ENCODE measurements around the gene PRKAA1. TPM values are rescaled to one million over a fixed set of nuclear protein-coding genes. Genes with fewer than 3 reads are reported as not detected.
"Not testable (repeated sequence)": the region's sequence is repeated elsewhere in the genome, so short reads cannot be mapped to it uniquely, and the experiment has no call there.

Gene PRKAA1
- total and polyA plus RNA-seq, 2 of the 13 experiments (the other 11 are each of a cell fraction or from before 2014, with no cell fraction given): 36.6 to 58.0 TPM

DNA sequence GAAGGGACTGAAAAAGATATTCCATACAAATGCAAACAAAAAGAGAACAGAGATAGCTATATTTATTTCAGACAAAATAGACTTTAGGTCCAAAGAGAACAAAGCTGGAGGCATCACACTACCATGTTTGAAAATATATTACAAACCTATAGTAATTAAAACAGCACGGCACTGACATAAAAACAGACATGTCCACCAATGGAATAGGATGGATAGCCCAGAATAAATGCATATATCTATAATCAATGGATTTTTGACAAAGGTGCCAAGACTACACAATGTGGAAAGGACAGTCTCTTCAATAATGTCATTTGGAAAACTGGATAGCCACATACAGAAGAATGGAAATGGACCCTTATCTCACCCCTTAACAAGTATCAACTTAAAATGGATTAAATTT lies 10.2 kb downstream of the PRKAA1 start (continued):
- TF ChIP-seq, protein P1, sequence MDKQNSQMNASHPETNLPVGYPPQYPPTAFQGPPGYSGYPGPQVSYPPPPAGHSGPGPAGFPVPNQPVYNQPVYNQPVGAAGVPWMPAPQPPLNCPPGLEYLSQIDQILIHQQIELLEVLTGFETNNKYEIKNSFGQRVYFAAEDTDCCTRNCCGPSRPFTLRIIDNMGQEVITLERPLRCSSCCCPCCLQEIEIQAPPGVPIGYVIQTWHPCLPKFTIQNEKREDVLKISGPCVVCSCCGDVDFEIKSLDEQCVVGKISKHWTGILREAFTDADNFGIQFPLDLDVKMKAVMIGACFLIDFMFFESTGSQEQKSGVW (CRISPR knock-in tag; IDR thresholded peaks at IDR 0.05; ENCODE audit: borderline replicate concordance): no peak

DNA sequence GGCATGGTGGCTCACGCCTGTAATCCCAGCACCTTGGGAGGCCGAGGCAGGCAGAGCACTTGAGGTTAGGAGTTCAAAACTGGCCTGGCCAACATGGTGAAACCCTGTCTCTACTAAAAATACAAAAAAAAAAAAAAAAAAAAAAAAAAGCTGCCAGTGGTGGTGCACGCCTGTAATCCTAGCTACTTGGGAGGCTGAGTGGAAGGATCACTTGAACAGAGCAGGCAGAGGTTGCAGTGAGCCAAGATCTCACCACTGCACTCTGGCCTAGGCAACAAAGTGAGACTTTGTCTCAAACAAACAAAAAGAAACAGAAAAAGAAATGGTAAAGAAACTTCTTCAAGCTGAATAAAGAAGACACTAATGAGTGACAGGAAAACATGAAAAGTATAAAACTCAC lies 11.5 kb downstream of the PRKAA1 start:
- H3K27me3 ChIP-seq (ENCODE audit: control insufficient read depth in 1 of 2, insufficient read depth in 2 of 2, low read length in 2 of 2); H3K27ac ChIP-seq (ENCODE audit: extremely low read length, insufficient read depth, low read length); H4K20me1 ChIP-seq (ENCODE audit: insufficient read depth, low read length); BruUV-seq (replicated peaks); H3K36me3 ChIP-seq (replicated peaks in 1 of 2; ENCODE audit: control insufficient read depth in 1 of 2, insufficient read depth in 2 of 2, low read length in 2 of 2); ATAC-seq; H3K9ac ChIP-seq (ENCODE audit: insufficient read depth, low read depth, low read length); in situ Hi-C loops (cut with HindIII; ENCODE audit: extremely low pct_ligation_motif_present, low pct_unique_long_range_greater_than_20kb); FAIRE-seq; H3K9me3 ChIP-seq (ENCODE audit: low read length); CTCF ChIA-PET (ENCODE audit: low intra/inter-chr PET ratio, low total read pairs); H2AFZ ChIP-seq (ENCODE audit: low read length); H3K4me3 ChIP-seq (replicated peaks in 1 of 3; ENCODE audit: insufficient read depth in 1 of 3, low read depth in 2 of 3, low read length in 3 of 3); DNase-seq (ENCODE audit: low spot score); H3K4me2 ChIP-seq (ENCODE audit: low read depth, low read length): not testable (repeated sequence)
- intact Hi-C loops (cut with micrococcal nuclease; ENCODE audit: unreplicated experiment): loop anchor here (10.0 kb wide), 1 partner anchor 1712 kb away; the partner anchor contains the start of gene RICTOR
- Histone ChIP-seq H3K79me2 (ENCODE audit: insufficient read depth, low read length) (peaks cover 96% of the 10 kb centered on the region), H3K4me1 (ENCODE audit: insufficient read depth, low read length) (peaks cover 94% of the 10 kb centered on the region)
- POLR2A ChIA-PET: interaction anchor here (2.2 kb wide), 1 partner anchor 11 kb away, joined by 8 read pairs; the partner anchor contains the start of gene PRKAA1
- WGBS (ENCODE audit: low lambda C conversion rate): 99% methylated on average over 3 of the region's 3 CpGs
- TF ChIP-seq ZNF460 (CRISPR knock-in tag; IDR thresholded peaks at IDR 0.05; ENCODE audit: borderline replicate concordance): peak; percentile 88

DNA sequence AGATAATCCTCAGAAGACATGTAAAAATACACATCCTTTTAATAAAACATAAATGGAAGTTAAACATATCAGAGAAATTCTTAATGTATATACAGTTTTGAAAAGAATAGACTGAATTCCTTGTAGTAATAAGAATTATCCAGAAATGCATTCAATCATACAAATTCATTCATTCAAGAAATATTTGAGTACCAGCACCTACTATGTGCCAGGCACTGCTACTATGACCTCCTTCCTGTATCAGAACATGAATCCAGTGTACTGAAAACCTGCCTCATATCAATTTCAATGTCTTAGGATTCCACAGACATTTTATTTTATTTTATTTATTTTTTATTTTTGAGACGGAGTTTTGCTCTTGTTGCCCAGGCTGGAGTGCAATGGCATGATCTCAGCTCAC lies 13.3 kb downstream of the PRKAA1 start:
- DNase-seq (ENCODE audit: low spot score) (no peak), ATAC-seq (no peak), FAIRE-seq (no peak)
- H3K4me2 ChIP-seq (ENCODE audit: low read depth, low read length): peak overlapping the region; percentile 83
- no TSS peak for BruUV-seq (replicated peaks)
- peak; percentile 93 for TF ChIP-seq ZKSCAN1 (IDR thresholded peaks at IDR 0.05; ENCODE audit: low read length)
- no peak for TF ChIP-seq ZNF251 (CRISPR knock-in tag; IDR thresholded peaks at IDR 0.05)
- intact Hi-C loops (cut with micrococcal nuclease; ENCODE audit: unreplicated experiment): loop anchor here (1.0 to 10.0 kb wide), 2 partner anchors 7 to 1710 kb away; partner anchors contain the start of gene RICTOR
- no peak overlapping the region for H2AFZ ChIP-seq (ENCODE audit: low read length)
- peaks cover 96% of the 10 kb centered on the region for H3K79me2 ChIP-seq (ENCODE audit: insufficient read depth, low read length)
- H4K20me1 ChIP-seq (ENCODE audit: insufficient read depth, low read length): no peaks in the 10 kb centered on the region; the same call in 1 of the 2 replicates
- POLR2A ChIA-PET: interaction anchor here (1.2 to 1.6 kb wide), 3 partner anchors 45 to 50 kb away, joined by 3 to 9 read pairs (median 6); partner anchors contain the start of gene RPL37
- peaks cover 7% of the 10 kb centered on the region; the same call in 1 of the 2 replicates for H3K9me3 ChIP-seq (ENCODE audit: low read length)
- in situ Hi-C loops (cut with HindIII; ENCODE audit: extremely low pct_ligation_motif_present, low pct_unique_long_range_greater_than_20kb): no loop called here
- H3K36me3 ChIP-seq (replicated peaks in 1 of 2; ENCODE audit: control insufficient read depth in 1 of 2, insufficient read depth in 2 of 2, low read length in 2 of 2): peaks cover 0 to 7% of the 10 kb centered on the region in 2 experiments; a peak in 3 of 5 replicates
- CTCF ChIA-PET (ENCODE audit: low intra/inter-chr PET ratio, low total read pairs): no interaction called here
- no peaks in the 10 kb centered on the region for H3K27me3 ChIP-seq (ENCODE audit: control insufficient read depth in 1 of 2, insufficient read depth in 2 of 2, low read length in 2 of 2)
- H3K9ac ChIP-seq (ENCODE audit: insufficient read depth, low read depth, low read length): peak overlapping the region; percentile 53; the same call in 1 of the 2 replicates
- H3K27ac ChIP-seq (ENCODE audit: extremely low read length, insufficient read depth, low read length): peak overlapping the region; percentile 73
- H3K4me1 ChIP-seq (ENCODE audit: insufficient read depth, low read length): peaks cover 94% of the 10 kb centered on the region
- peak overlapping the region in 2 of 3 experiments; percentile 14 to 50; a peak in 2 of 6 replicates for H3K4me3 ChIP-seq (replicated peaks in 1 of 3; ENCODE audit: insufficient read depth in 1 of 3, low read depth in 2 of 3, low read length in 3 of 3)
- 91% methylated on average over 1 of the region's 1 CpG for WGBS (ENCODE audit: low lambda C conversion rate)

Measured in HepG2 (cell line).